SK-N-SH (cell line): Measurements from ENCODE around the gene C5orf63. TPM values are rescaled to one million over a fixed set of nuclear protein-coding genes. Genes with fewer than 3 reads are reported as not detected.
A peak's percentile ranks its signal among the peaks of the same experiment; 100 is the strongest.

Source experiments
- CTCF ChIA-PET: fragments of 300-600, 350-600 bp; formaldehyde crosslinking; extraction: SDS; loops from one replicate; lab custom pipeline; 2021; lab: Yijun Ruan, JAX
- POLR2A ChIA-PET: fragments of 350-600 bp; sonication (Branson Sonifier 250); formaldehyde crosslinking; extraction: SDS; loops from one replicate; lab custom pipeline; 2020; ENCODE audit warnings: antibody characterized with exemption, inconsistent platforms; lab: Yijun Ruan, JAX
- DNase-seq: peaks from one replicate; pipeline ENCODE4 v3.0.0; 2012
- H2AFZ ChIP-seq: fragments of 200-600 bp; sonication (generic); 2 replicates; pipeline ENCODE4 v1.8.1; 2016; ENCODE audit warnings: antibody characterized with exemption, mild to moderate bottlenecking, low read depth
- H3F3A ChIP-seq: fragments of 200-600 bp; sonication (generic); replicated peaks from 2 replicates; pipeline ENCODE3; 2016; ENCODE audit warnings: antibody characterized with exemption, mild to moderate bottlenecking; ENCODE audit not compliant: insufficient read depth
- H3K27ac ChIP-seq, 2 experiments: fragments of 200-500 bp in 1 of 2; fragments of 200-600 bp in 1 of 2; sonication (Bioruptor generic) in 1 of 2; sonication (generic), shearing (Covaris generic) in 1 of 2; 2 replicates each; pipeline versions ENCODE4 v1.5.1 to v1.6.1; 2014 to 2016; ENCODE audit warnings: low read depth in 2 of 2, inconsistent platforms in 1 of 2, low read length in 1 of 2, mild to moderate bottlenecking in 1 of 2, mixed read lengths in 1 of 2
- H3K27me3 ChIP-seq: fragments of 200-600 bp; sonication (generic), shearing (Covaris generic); 2 replicates; pipeline ENCODE4 v1.6.1; 2016; ENCODE audit warnings: mixed run types; ENCODE audit not compliant: insufficient read depth
- H3K36me3 ChIP-seq, 2 experiments: fragments of 200-500 bp in 1 of 2; fragments of 200-600 bp in 1 of 2; sonication (Bioruptor generic) in 1 of 2; sonication (generic) in 1 of 2; replicated peaks in 1 of 2; 2 replicates each; pipeline versions ENCODE3 to v1.5.1; 2014 to 2016; ENCODE audit warnings: low read length in 1 of 2, mild to moderate bottlenecking in 1 of 2; ENCODE audit not compliant: insufficient read depth in 2 of 2, control insufficient read depth in 1 of 2
- H3K4me1 ChIP-seq, 2 experiments: fragments of 200-500 bp in 1 of 2; fragments of 200-600 bp in 1 of 2; sonication (Bioruptor generic) in 1 of 2; sonication (generic), shearing (Covaris generic) in 1 of 2; 2 replicates each; pipeline versions ENCODE4 v1.5.1 to v1.6.1; 2014 to 2016; ENCODE audit warnings: low read depth in 1 of 2, low read length in 1 of 2, mixed run types in 1 of 2; ENCODE audit not compliant: insufficient read depth in 2 of 2, control insufficient read depth in 1 of 2
- H3K4me2 ChIP-seq: fragments of 200-600 bp; sonication (generic), shearing (Covaris generic); 2 replicates; pipeline ENCODE4 v1.6.1; 2017; ENCODE audit warnings: mixed run types
- H3K4me3 ChIP-seq, 2 experiments: fragments of 200-500 bp in 1 of 2; fragments of 200-600 bp in 1 of 2; sonication (Bioruptor generic) in 1 of 2; sonication (generic), shearing (Covaris generic) in 1 of 2; 2 replicates each; pipeline versions ENCODE4 v1.5.1 to v1.8.1; 2014 to 2016; ENCODE audit warnings: low read depth in 2 of 2, inconsistent platforms in 1 of 2, low read length in 1 of 2, mild to moderate bottlenecking in 1 of 2, mixed read lengths in 1 of 2, moderate library complexity in 1 of 2
- H3K79me2 ChIP-seq: fragments of 200-600 bp; sonication (generic); 2 replicates; pipeline ENCODE4 v1.8.1; 2017; ENCODE audit warnings: mild to moderate bottlenecking; ENCODE audit not compliant: insufficient read depth
- H3K9ac ChIP-seq: fragments of 200-600 bp; sonication (generic); 2 replicates; pipeline ENCODE4 v1.6.1; 2017; ENCODE audit warnings: mixed run types
- H3K9me2 ChIP-seq: fragments of 200-600 bp; sonication (generic); 2 replicates; pipeline ENCODE4 v1.6.1; 2017; ENCODE audit warnings: mixed run types
- H3K9me3 ChIP-seq: fragments of 200-600 bp; sonication (generic); 2 replicates; pipeline ENCODE4 v1.6.1; 2017; ENCODE audit warnings: mixed run types, mild to moderate bottlenecking, moderate library complexity
- H4K20me1 ChIP-seq: fragments of 200-600 bp; sonication (generic); 2 replicates; pipeline ENCODE4 v1.6.1; 2017; ENCODE audit warnings: mild to moderate bottlenecking, mixed run types; ENCODE audit not compliant: insufficient read depth
- EP300 ChIP-seq, 2 experiments: IDR thresholded peaks; 2 replicates each; pipeline versions ENCODE4 v1.4.0 to v1.6.1; 2012; ENCODE audit warnings: borderline replicate concordance in 1 of 2, low read depth in 1 of 2, low read length in 1 of 2
- FOSL2 ChIP-seq: IDR thresholded peaks from 2 replicates; pipeline ENCODE4 v1.4.0; 2012; ENCODE audit warnings: low read depth, mild to moderate bottlenecking, moderate library complexity, borderline replicate concordance
- GABPA ChIP-seq: IDR thresholded peaks from 2 replicates; pipeline ENCODE4 v1.4.0; 2012; ENCODE audit warnings: low read depth, mild to moderate bottlenecking
- JUND ChIP-seq: IDR thresholded peaks from 2 replicates; pipeline ENCODE4 v1.4.0; 2012
- MXI1 ChIP-seq: IDR thresholded peaks from 2 replicates; pipeline ENCODE4 v1.6.1; 2012; ENCODE audit warnings: mild to moderate bottlenecking, low read depth, low read length, improper control_type of control experiment
- POLR2AphosphoS5 ChIP-seq: IDR thresholded peaks from 2 replicates; pipeline ENCODE4 v1.6.1; 2012; ENCODE audit warnings: low read depth, low read length
- RAD21 ChIP-seq: IDR thresholded peaks from 2 replicates; pipeline ENCODE4 v1.6.1; 2012; ENCODE audit warnings: mild to moderate bottlenecking, low read length
- RCOR1 ChIP-seq: fragments of 150-350 bp; IDR thresholded peaks from 2 replicates; pipeline ENCODE4 v1.6.1; 2017; ENCODE audit warnings: antibody characterized with exemption, low read length
- RFX5 ChIP-seq: IDR thresholded peaks from 2 replicates; pipeline ENCODE4 v1.6.1; 2012; ENCODE audit warnings: mild to moderate bottlenecking, improper control_type of control experiment, low read length
- RXRA ChIP-seq: IDR thresholded peaks from 2 replicates; pipeline ENCODE4 v1.4.0; 2012; ENCODE audit warnings: low read depth, mild to moderate bottlenecking, borderline replicate concordance
- SMC3 ChIP-seq: IDR thresholded peaks from 2 replicates; pipeline ENCODE4 v1.6.1; 2012; ENCODE audit warnings: low read depth, low read length, improper control_type of control experiment
- TEAD4 ChIP-seq: IDR thresholded peaks from 2 replicates; pipeline ENCODE4 v1.4.0; 2012; ENCODE audit warnings: mild to moderate bottlenecking, borderline replicate concordance; ENCODE audit not compliant: insufficient read depth
- WGBS: methylation state at CpG from one replicate; pipeline ENCODE4 v1.1.6; 2017; ENCODE audit warnings: low lambda C conversion rate; 5-methylcytosine and 5-hydroxymethylcytosine counted together
- polyA plus RNA-seq, 3 experiments: library from polyadenylated mRNA; depleted of rRNA; stranded (reverse); fragments of >200 nt; gene quantifications; 2 replicates each; pipeline ENCODE4 v1.2.3, GENCODE V29; 2012
- TF ChIP-seq, protein P1 (sequence below): IDR thresholded peaks from 2 replicates; pipeline ENCODE4 v1.6.1; 2012; ENCODE audit warnings: mild to moderate bottlenecking, low read depth, low read length, moderate library complexity
- TF ChIP-seq, protein P2 (sequence below): IDR thresholded peaks from 2 replicates; pipeline ENCODE4 v1.4.0; 2012; ENCODE audit warnings: low read depth
- TF ChIP-seq, protein P3 (sequence below): IDR thresholded peaks from 2 replicates; pipeline ENCODE4; 2012
- TF ChIP-seq, protein P4 (sequence below): IDR thresholded peaks from 2 replicates; pipeline ENCODE4 v1.4.0; 2012; ENCODE audit warnings: low read depth, borderline replicate concordance

C5orf63 gene
- polyA plus RNA-seq, 1 of the 3 experiments (the other 2 are of a cell fraction), result 3.6 TPM

DNA sequence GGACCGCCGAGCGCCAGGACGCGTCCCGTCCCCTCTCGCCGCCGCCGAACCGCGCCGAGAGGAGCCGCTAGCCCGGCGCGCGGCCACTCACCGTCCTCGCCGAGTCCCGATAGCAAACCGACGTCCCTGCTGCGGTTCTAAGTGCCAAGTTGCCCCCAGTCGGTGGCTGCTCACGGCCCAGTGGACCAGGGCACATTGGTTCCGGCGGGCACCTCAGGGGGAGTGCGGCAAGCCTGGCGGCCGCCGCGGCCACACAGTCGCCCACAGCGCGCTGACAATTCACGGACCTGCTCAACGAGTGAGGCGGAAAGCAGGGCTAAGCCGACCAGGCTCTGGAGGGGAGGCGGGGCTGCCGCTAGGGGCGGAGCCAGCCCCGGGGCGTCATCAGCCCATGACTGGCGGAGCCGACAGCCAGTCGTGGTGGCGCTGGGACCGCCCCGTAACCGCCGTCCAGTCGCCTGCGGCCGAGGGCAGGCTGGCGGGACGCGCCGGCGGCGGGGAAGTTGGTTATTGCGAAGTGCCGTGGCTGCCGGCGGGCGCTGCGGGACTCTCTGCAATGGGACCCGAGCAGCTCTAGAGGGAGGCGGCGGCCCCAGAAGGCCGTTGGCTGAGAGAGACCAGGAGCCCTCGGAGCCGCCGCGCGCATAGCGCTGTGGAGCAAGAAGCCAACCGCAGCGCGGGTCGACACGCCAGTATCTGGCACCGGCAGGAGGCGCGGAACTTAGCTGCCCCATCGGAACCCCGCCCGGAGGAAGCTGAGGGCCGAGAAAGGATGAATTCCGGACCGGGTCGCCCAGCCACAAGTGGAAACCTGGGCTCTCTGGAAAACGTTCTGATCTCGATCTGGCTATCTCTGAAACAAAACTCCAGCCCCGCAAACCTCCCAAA lies 42.8 kb downstream of the C5orf63 start, which contains the start of gene MARCHF3 (continued):
- TF ChIP-seq GABPA (no peak), SMC3 (peak; percentile 11; the same call in 1 of the 2 replicates), FOSL2 (no peak), MXI1 (peak; percentile 17; the same call in 1 of the 2 replicates)
- TF ChIP-seq, protein P1, sequence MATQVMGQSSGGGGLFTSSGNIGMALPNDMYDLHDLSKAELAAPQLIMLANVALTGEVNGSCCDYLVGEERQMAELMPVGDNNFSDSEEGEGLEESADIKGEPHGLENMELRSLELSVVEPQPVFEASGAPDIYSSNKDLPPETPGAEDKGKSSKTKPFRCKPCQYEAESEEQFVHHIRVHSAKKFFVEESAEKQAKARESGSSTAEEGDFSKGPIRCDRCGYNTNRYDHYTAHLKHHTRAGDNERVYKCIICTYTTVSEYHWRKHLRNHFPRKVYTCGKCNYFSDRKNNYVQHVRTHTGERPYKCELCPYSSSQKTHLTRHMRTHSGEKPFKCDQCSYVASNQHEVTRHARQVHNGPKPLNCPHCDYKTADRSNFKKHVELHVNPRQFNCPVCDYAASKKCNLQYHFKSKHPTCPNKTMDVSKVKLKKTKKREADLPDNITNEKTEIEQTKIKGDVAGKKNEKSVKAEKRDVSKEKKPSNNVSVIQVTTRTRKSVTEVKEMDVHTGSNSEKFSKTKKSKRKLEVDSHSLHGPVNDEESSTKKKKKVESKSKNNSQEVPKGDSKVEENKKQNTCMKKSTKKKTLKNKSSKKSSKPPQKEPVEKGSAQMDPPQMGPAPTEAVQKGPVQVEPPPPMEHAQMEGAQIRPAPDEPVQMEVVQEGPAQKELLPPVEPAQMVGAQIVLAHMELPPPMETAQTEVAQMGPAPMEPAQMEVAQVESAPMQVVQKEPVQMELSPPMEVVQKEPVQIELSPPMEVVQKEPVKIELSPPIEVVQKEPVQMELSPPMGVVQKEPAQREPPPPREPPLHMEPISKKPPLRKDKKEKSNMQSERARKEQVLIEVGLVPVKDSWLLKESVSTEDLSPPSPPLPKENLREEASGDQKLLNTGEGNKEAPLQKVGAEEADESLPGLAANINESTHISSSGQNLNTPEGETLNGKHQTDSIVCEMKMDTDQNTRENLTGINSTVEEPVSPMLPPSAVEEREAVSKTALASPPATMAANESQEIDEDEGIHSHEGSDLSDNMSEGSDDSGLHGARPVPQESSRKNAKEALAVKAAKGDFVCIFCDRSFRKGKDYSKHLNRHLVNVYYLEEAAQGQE, result peak; percentile 18; the same call in 1 of the 2 replicates

DNA sequence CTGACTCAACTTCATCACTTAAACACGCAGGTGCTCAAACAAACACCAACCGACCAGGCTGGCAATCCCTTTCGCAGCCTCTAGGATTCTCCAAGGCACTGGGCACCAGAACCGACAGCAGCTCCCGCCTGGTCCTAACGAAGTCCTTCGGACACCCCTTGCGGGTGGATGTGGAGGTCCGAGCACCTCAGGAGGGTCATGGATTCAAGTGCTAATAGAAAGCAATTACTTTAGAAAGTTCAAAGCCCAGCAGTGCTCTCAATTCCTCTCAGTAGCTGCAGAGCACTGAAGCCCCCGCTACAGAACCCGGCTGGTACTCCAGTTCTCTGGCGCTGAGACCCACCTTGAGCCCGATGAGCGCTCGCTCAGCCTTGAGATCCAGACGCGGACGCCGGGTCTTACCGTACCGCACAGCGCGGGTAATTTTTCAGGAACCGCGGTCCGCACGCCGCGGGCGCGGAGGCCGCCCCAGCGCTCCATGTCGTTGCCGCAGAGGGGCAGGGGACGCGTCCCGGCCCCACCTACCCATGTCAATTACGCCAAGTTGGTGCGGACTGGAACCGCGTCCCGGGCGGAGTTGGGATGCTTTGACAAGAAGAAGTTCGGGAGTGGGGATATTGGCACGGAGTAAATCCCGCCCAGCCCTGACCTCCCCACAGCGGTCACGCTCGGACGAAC lies 43.6 kb downstream of the C5orf63 start:
- H4K20me1 ChIP-seq, result no peaks in the 10 kb centered on the region
- H3K9me3 ChIP-seq, result no peaks in the 10 kb centered on the region
- DNase-seq, result peak; percentile 64
- no peaks in the 10 kb centered on the region for H3K9me2 ChIP-seq
- peak overlapping the region; percentile 93 to 97 for H3K4me3 ChIP-seq
- peak overlapping the region; percentile 72 to 88 for H3K27ac ChIP-seq
- no peaks in the 10 kb centered on the region for H3F3A ChIP-seq
- ChIA-PET POLR2A (no interaction called here), CTCF (interaction anchor here (0.5 to 2.0 kb wide), 16 partner anchors 9 to 198 kb away, joined by 3 to 9 read pairs (median 4); partner anchors contain the start of gene C5orf63)
- H3K36me3 ChIP-seq, result no peaks in the 10 kb centered on the region
- peaks cover 8 to 9% of the 10 kb centered on the region in 2 experiments; a peak in 3 of 4 replicates for H3K4me1 ChIP-seq
- no peaks in the 10 kb centered on the region for H3K27me3 ChIP-seq
- 4% methylated on average over 10 of the region's 51 CpGs for WGBS
- H3K4me2 ChIP-seq, result peak overlapping the region; percentile 87
- H3K79me2 ChIP-seq, result peaks cover 42% of the 10 kb centered on the region
- peak overlapping the region; percentile 77 for H3K9ac ChIP-seq
- H2AFZ ChIP-seq, result peak overlapping the region; percentile 89
- TF ChIP-seq RAD21 (peak; percentile 47), RCOR1 (no peak), MXI1 (no peak), RXRA (no peak), POLR2AphosphoS5 (no peak), EP300 (IDR thresholded peaks at IDR 0.05; ENCODE audit: borderline replicate concordance in 1 of 2, low read depth in 1 of 2, low read length in 1 of 2) (no peak), TEAD4 (no peak), JUND (no peak), RFX5 (no peak)
- TF ChIP-seq, protein P2, sequence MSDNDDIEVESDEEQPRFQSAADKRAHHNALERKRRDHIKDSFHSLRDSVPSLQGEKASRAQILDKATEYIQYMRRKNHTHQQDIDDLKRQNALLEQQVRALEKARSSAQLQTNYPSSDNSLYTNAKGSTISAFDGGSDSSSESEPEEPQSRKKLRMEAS, result no peak
- TF ChIP-seq, protein P3, sequence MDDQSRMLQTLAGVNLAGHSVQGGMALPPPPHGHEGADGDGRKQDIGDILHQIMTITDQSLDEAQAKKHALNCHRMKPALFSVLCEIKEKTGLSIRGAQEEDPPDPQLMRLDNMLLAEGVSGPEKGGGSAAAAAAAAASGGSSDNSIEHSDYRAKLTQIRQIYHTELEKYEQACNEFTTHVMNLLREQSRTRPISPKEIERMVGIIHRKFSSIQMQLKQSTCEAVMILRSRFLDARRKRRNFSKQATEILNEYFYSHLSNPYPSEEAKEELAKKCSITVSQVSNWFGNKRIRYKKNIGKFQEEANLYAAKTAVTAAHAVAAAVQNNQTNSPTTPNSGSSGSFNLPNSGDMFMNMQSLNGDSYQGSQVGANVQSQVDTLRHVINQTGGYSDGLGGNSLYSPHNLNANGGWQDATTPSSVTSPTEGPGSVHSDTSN, result no peak
- TF ChIP-seq, protein P4, sequence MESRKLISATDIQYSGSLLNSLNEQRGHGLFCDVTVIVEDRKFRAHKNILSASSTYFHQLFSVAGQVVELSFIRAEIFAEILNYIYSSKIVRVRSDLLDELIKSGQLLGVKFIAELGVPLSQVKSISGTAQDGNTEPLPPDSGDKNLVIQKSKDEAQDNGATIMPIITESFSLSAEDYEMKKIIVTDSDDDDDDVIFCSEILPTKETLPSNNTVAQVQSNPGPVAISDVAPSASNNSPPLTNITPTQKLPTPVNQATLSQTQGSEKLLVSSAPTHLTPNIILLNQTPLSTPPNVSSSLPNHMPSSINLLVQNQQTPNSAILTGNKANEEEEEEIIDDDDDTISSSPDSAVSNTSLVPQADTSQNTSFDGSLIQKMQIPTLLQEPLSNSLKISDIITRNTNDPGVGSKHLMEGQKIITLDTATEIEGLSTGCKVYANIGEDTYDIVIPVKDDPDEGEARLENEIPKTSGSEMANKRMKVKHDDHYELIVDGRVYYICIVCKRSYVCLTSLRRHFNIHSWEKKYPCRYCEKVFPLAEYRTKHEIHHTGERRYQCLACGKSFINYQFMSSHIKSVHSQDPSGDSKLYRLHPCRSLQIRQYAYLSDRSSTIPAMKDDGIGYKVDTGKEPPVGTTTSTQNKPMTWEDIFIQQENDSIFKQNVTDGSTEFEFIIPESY, result no peak
- TF ChIP-seq, protein P1, result no peak
